ENCODE measurements around the gene DDX42. TPM values are rescaled to one million over a fixed set of nuclear protein-coding genes. Genes with fewer than 3 reads are reported as not detected.

Gene DDX42
- total and polyA plus RNA-seq, 2 of the 13 experiments (the other 11 are each of a cell fraction or from before 2014, with no cell fraction given), result 87.2 to 92.9 TPM

DNA sequence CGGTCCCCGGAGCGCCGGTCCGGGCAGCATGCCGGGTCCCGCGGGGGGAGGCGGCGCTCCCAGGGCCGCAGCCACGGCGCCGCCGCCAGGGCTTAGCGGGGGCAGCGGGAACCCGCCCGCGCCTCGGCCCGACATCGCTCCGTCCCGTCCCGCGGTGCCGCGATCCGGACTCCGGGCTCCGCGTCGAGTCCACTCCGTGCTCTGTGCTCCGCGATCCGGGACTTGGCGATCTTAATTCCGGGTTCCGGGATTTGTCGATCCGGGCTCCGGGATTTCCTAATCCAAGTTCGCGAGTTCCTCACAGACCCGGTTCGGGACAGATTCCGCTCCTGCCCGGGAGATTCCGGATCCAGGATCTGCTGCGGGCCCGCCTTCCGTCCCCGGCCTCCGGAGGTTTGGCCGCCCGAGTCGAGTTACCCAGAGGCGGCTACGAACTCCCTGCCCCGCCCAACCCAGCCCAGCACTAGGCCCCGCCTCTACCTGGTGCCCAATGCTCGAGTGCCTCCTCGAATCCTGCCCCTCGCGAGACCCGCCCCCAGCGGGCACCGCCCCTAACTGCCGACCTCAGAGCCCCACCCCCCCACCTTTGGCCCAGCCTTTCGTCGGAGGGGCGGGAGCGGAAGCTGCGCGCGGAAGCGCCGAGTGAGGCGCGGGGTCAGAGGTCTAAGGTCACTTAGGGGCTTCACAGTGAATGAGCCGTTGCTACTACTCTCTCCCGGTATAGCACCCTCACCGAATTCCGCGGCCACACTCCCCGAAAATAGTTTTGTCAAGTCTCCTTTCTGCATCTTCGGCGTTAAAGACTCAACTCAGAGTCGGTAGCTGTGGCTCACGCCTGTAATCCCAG, 68.8 kb downstream of the DDX42 start, which contains the start of gene SMARCD2 (continued):
- TF ChIP-seq, protein P1, sequence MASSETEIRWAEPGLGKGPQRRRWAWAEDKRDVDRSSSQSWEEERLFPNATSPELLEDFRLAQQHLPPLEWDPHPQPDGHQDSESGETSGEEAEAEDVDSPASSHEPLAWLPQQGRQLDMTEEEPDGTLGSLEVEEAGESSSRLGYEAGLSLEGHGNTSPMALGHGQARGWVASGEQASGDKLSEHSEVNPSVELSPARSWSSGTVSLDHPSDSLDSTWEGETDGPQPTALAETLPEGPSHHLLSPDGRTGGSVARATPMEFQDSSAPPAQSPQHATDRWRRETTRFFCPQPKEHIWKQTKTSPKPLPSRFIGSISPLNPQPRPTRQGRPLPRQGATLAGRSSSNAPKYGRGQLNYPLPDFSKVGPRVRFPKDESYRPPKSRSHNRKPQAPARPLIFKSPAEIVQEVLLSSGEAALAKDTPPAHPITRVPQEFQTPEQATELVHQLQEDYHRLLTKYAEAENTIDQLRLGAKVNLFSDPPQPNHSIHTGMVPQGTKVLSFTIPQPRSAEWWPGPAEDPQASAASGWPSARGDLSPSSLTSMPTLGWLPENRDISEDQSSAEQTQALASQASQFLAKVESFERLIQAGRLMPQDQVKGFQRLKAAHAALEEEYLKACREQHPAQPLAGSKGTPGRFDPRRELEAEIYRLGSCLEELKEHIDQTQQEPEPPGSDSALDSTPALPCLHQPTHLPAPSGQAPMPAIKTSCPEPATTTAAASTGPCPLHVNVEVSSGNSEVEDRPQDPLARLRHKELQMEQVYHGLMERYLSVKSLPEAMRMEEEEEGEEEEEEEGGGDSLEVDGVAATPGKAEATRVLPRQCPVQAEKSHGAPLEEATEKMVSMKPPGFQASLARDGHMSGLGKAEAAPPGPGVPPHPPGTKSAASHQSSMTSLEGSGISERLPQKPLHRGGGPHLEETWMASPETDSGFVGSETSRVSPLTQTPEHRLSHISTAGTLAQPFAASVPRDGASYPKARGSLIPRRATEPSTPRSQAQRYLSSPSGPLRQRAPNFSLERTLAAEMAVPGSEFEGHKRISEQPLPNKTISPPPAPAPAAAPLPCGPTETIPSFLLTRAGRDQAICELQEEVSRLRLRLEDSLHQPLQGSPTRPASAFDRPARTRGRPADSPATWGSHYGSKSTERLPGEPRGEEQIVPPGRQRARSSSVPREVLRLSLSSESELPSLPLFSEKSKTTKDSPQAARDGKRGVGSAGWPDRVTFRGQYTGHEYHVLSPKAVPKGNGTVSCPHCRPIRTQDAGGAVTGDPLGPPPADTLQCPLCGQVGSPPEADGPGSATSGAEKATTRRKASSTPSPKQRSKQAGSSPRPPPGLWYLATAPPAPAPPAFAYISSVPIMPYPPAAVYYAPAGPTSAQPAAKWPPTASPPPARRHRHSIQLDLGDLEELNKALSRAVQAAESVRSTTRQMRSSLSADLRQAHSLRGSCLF (CRISPR knock-in tag; IDR thresholded peaks at IDR 0.05; ENCODE audit: borderline replicate concordance), result peak; percentile 88; the same call in 1 of the 2 replicates
- TF ChIP-seq TRIM24 (CRISPR knock-in tag; IDR thresholded peaks at IDR 0.05), result no peak
- TF ChIP-seq, protein P2, sequence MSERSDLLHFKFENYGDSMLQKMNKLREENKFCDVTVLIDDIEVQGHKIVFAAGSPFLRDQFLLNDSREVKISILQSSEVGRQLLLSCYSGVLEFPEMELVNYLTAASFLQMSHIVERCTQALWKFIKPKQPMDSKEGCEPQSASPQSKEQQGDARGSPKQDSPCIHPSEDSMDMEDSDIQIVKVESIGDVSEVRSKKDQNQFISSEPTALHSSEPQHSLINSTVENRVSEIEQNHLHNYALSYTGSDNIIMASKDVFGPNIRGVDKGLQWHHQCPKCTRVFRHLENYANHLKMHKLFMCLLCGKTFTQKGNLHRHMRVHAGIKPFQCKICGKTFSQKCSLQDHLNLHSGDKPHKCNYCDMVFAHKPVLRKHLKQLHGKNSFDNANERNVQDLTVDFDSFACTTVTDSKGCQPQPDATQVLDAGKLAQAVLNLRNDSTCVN (CRISPR knock-in tag; IDR thresholded peaks at IDR 0.05; ENCODE audit: borderline replicate concordance), result peak; percentile 69; the same call in 1 of the 2 replicates
- TF ChIP-seq MLLT10 (CRISPR knock-in tag; IDR thresholded peaks at IDR 0.05), result no peak
- TF ChIP-seq ZNF672 (CRISPR knock-in tag; IDR thresholded peaks at IDR 0.05), result peak; percentile 97
- TF ChIP-seq ZZZ3 (CRISPR knock-in tag; IDR thresholded peaks at IDR 0.05; ENCODE audit: borderline replicate concordance), result peak; percentile 18; the same call in 1 of the 2 replicates
- TF ChIP-seq, protein P3, sequence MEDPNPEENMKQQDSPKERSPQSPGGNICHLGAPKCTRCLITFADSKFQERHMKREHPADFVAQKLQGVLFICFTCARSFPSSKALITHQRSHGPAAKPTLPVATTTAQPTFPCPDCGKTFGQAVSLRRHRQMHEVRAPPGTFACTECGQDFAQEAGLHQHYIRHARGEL (CRISPR knock-in tag; IDR thresholded peaks at IDR 0.05), result no peak
- TF ChIP-seq ZNF589 (CRISPR knock-in tag; conservative IDR thresholded peaks at IDR 0.05), result peak; percentile 93
- TF ChIP-seq SSRP1 (CRISPR knock-in tag; IDR thresholded peaks at IDR 0.05), result no peak
- peak; percentile 96 for TF ChIP-seq SALL1 (CRISPR knock-in tag; IDR thresholded peaks at IDR 0.05)
- TF ChIP-seq, protein P4, sequence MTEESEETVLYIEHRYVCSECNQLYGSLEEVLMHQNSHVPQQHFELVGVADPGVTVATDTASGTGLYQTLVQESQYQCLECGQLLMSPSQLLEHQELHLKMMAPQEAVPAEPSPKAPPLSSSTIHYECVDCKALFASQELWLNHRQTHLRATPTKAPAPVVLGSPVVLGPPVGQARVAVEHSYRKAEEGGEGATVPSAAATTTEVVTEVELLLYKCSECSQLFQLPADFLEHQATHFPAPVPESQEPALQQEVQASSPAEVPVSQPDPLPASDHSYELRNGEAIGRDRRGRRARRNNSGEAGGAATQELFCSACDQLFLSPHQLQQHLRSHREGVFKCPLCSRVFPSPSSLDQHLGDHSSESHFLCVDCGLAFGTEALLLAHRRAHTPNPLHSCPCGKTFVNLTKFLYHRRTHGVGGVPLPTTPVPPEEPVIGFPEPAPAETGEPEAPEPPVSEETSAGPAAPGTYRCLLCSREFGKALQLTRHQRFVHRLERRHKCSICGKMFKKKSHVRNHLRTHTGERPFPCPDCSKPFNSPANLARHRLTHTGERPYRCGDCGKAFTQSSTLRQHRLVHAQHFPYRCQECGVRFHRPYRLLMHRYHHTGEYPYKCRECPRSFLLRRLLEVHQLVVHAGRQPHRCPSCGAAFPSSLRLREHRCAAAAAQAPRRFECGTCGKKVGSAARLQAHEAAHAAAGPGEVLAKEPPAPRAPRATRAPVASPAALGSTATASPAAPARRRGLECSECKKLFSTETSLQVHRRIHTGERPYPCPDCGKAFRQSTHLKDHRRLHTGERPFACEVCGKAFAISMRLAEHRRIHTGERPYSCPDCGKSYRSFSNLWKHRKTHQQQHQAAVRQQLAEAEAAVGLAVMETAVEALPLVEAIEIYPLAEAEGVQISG (CRISPR knock-in tag; IDR thresholded peaks at IDR 0.05), result peak; percentile 94
- TF ChIP-seq NFYB (CRISPR knock-in tag; IDR thresholded peaks at IDR 0.05), result peak; percentile 67
- TF ChIP-seq, protein P5, sequence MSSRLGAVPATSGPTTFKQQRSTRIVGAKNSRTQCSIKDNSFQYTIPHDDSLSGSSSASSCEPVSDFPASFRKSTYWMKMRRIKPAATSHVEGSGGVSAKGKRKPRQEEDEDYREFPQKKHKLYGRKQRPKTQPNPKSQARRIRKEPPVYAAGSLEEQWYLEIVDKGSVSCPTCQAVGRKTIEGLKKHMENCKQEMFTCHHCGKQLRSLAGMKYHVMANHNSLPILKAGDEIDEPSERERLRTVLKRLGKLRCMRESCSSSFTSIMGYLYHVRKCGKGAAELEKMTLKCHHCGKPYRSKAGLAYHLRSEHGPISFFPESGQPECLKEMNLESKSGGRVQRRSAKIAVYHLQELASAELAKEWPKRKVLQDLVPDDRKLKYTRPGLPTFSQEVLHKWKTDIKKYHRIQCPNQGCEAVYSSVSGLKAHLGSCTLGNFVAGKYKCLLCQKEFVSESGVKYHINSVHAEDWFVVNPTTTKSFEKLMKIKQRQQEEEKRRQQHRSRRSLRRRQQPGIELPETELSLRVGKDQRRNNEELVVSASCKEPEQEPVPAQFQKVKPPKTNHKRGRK (CRISPR knock-in tag; IDR thresholded peaks at IDR 0.05), result no peak
- peak; percentile 64 for TF ChIP-seq MIER2 (CRISPR knock-in tag; IDR thresholded peaks at IDR 0.05)
- TF ChIP-seq ZMYM3 (CRISPR knock-in tag; IDR thresholded peaks at IDR 0.05), result peak; percentile 84
- TF ChIP-seq ZNF883 (CRISPR knock-in tag; IDR thresholded peaks at IDR 0.05; ENCODE audit: not compliant biosample characterization), result peak; percentile 84
- TF ChIP-seq ZBTB3 (CRISPR knock-in tag; IDR thresholded peaks at IDR 0.05; ENCODE audit: borderline replicate concordance, low read depth), result peak; percentile 86
- TF ChIP-seq SKI (IDR thresholded peaks at IDR 0.05; ENCODE audit: partially characterized antibody), result peak; percentile 92
